ENCODE data around the gene SLC9B2. TPM values are rescaled to one million over a fixed set of nuclear protein-coding genes. Genes with fewer than 3 reads are reported as not detected.

SLC9B2 gene, protein sequence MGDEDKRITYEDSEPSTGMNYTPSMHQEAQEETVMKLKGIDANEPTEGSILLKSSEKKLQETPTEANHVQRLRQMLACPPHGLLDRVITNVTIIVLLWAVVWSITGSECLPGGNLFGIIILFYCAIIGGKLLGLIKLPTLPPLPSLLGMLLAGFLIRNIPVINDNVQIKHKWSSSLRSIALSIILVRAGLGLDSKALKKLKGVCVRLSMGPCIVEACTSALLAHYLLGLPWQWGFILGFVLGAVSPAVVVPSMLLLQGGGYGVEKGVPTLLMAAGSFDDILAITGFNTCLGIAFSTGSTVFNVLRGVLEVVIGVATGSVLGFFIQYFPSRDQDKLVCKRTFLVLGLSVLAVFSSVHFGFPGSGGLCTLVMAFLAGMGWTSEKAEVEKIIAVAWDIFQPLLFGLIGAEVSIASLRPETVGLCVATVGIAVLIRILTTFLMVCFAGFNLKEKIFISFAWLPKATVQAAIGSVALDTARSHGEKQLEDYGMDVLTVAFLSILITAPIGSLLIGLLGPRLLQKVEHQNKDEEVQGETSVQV
- 17.2 TPM for total RNA-seq
- long read RNA-seq, transcript SLC9B2-201 (13 exons, 2,300 nt) = major isoform, 6 of 28 reads
- long read RNA-seq, partial matches to known transcripts = 6 of 28 reads
- long read RNA-seq, other reads (novel, unspliced or antisense) = 10 of 28 reads

DNA sequence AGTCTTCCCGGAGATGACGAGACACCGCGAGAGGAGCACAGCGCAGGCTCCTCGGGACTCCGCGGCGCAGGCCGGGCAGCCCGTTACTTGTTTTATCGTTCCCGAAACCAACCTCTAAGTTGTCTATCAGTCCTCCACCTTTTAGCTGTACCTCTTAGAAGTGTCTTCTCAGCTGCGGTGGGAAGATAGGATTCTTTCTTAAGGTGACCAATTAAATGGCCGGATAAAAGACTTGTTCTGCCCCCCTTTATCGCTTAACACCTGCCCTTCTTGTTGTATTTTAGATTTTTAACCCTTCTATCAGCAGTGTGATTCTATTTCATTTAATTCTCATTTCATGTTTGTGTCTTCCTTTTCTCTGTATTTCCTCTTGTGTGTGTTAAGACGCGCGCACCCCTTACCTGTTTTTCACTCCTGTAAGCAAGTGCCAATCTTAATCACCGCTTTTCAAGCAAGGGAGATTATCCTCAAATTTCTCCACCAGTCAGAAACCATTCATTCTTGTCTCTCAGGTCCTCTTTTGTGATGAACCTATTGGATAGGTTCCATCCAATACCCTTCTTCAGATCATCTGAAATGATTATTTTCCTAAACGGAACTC, at the start of gene SLC9B2:
Gene SLC9B2 (minus strand): TSS at position 15 of the 601 bp plus-strand sequence. CDS start 9,211 bp downstream, outside the sequence.
- DNase-seq (ENCODE audit: low spot score) = no peak

DNA sequence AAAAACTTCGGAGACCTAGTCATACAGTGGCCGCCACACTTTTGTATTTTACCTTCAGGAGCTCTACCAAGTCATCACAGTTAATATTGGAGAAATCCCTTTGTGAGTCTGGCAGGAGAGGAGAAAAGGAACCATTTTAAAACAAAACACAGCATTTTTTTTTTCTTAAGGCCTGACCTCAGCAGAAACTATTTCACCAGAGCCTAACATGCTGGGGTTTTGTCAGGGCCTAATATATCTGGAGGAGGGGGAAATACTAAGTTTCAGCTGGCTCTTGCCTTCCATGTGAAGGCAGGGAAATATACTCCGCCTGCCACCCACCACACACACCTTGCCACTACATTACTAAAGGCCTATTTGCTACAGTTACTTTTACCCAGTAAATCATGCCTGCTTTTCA, 49.6 kb upstream of the SLC9B2 start:
- no peak for DNase-seq (ENCODE audit: low spot score)

DNA sequence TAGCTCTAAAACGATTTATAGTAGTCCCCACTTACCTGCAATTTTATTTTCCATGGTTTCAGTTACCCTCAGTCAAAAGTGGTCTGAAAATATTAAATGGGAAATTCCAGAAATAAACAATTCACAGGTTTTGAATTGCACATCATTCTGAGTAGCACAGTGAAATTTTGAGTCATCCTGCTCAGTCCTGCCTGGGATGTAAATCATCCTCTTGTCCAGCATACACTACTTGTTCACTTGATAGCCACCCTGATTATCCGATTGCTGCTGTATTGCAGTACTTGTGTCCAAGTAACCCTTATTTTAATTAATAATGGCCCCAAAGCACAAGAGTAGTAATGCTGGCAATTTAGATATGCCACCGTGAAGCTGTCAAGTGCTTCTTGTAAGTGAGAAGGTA, 46.6 kb upstream of the SLC9B2 start:
- DNase-seq (ENCODE audit: low spot score) = no peak

DNA sequence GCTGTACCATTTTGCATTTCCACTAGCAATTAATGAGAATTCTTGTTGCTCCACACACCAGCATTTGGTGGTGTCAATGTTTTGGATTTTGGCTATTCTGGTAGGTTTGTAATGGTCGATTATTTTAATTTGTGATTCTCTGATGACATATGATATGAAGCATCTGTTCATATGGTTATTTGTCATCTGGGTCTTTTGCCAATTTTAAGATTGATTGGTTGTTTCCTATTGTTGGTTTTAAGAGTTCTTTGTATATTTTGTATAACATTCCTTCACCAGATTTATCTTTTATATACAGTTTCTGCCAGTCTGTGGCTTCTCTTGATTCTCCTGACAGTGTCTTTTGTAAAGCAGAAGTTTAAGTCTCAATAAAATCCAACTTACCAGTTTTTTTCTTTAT, 41.6 kb upstream of the SLC9B2 start:
- no peak for DNase-seq (ENCODE audit: low spot score)

DNA sequence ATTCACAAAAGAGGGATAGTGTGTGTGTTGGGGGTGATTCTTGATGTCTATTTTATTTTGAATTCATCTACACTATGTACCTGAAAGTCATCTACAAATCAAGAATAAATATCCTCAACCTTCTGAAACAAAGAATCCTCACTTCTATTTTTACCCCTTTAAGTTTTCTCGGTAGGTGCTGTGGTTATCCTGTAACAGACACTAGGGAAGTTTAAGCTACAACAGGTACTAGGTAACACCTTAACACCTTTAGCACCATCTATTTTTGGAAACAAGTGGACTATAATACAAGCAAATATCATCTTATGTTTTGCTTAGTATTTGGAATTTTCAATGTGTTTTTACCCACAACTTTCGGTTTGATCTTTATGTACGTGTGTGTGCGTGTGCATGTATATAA, 35.0 kb upstream of the SLC9B2 start:
- no peak for DNase-seq (ENCODE audit: low spot score)

DNA sequence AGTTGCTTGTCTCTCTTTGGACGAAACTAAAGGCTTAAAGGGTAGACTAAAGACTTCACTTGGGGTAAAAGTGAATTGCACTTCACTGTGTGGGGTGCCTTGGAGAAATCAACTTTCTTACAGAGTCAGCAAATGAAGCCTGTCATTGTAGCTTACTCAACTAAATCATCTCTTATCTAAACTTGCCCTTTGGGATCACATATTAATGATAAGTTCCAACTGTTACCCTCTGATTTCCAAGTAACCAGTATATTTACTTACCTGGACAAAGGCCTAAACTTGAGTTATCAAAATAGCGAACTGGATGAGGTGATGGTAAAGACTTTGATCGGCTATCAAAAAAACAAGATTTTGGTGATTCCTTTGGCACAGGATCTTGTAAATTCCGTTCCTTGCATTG, 32.0 kb upstream of the SLC9B2 start:
- DNase-seq (ENCODE audit: low spot score) = no peak

DNA sequence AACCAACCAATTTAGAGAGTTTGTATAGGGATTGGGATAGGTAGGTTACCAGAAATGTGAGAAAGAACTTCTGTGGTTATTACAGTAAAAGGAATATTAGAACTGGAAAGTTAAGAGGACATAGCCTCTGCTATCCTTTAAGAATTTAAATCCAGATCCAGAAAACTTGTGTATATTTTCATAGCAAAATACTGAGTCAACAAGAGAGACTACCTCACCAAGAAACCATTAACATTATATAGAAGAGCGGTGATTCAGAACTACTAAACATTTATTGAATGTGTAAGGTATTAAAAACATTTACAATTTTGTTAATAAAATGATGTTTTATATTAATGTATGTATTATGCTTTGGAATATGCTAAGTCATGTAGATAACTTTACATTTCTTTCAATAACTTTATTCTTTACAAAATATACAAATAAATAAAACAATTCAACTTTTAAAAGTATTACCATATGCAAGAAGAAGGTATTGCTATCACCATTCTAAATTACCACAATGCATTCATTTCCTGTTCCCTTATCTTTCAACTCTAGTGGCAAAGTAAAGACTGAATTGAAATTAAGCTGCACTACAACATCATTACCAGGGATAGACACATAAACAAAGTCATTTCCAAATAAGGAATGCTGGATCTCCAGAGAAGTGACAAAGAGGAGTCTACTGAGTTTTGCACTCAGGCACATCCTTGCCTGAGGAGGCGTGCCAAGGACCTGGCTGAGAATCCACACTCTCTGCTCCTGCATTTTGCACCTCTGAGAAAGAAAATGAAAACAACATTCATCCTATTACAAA, 29.2 kb upstream of the SLC9B2 start:
- no peak for DNase-seq (ENCODE audit: low spot score)

DNA sequence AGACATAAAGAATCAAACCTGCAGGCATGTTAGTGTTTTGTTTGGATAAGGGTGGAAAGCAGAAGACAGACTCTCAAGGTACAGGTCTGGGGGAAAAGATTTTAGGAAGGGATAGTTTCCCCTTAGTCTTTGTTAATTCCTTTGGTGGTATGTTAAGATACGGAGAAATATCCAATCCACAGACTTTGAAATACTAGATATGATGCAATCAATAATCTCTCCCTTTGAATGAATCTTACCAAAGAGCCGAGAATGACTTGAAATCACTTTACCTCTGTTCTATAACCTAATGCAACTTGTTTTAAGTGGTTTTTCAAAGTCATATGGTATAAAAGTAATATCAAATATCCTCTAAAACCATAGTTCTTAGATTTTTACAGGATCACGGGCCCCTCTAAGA, 28.3 kb upstream of the SLC9B2 start:
- no peak for DNase-seq (ENCODE audit: low spot score)

DNA sequence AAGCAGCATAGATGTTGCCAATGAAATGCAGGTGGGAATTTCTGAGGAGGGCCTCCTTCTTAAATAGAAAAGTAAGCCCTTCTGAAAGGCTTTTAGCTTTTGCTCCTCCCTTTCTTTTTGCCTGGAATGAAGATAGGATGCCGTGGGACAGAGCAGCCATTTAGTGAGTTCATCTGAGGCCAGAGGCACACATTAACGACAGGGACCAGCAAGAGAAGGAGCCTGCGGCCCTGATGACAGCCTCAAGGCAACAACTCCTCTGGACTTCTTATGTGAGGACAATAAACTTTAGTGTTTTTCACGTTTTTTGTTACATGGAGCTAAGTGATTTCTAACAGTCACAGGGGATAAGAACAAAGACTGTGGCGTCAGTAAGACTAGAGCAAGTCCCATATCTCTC, 24.1 kb upstream of the SLC9B2 start:
- no peak for DNase-seq (ENCODE audit: low spot score)

DNA sequence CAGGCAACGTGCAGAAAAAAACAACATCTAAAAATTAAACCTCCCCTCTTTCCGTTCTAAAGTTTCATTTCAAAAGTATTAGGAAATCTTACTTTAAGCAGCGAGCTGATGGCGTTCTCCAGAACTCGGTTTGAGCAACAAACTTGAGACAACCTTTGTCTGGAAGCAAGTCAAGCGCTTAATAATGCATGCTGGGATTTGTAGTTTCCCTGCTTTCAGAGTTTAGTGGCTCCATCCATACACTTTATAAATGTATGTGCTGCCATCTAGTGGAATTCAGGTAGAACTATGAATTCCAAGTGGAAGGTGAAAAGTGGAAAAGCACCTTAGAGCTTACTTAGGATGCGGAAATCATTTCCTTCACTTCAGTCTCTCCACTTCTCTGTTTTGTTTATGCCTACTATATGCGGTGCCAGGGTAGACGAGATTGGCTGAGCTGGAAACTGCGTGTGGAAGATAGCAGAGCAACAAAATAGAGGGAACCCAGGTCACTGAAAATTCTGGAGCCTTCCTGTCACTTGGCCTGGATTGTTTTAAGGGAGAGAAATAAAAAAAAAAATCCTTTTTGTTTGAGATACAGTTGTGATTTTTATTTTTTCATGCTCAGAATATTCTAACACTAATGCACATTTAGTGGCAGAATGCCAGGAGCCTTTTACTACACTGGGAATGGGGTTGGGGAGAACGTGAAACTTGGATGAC, 23.3 kb upstream of the SLC9B2 start, which contains the start of gene BDH2:
Gene BDH2 (minus strand): TSS at position 144 of the 702 bp plus-strand sequence. CDS start 3,580 bp downstream, outside the sequence.
- no peak for DNase-seq (ENCODE audit: low spot score)

DNA sequence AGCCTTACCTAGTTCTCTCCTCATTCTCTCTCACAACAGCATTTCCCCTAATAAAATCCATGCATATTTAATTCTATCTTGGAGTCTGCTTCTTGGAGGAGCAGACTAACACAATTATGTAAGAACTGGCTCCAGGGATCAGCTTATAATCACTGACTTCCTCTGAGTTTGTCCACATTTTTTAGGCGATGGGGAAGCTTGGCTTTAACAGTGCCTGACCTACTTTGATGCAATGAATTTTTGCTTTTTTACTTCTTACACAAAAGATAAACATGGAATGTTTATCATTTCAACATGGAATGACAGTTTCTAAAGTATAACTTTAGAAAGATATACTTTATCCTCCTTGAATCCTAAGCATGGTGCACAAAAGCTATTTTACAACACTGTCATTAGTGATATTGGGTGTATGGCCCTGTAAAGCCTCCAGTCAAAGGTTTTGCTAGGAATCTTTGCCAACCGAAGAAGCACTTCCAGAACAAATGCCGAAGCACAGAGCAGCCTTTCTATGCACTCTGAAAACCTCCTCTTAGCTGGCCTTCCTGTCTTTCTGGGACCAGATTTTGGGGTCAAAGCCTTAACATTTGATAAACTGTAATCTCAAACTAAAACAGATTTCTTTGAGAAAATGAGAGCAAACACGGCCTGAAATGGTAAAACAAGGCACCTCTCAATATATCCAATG, 22.3 kb upstream of the SLC9B2 start:
- DNase-seq (ENCODE audit: low spot score) = no peak

DNA sequence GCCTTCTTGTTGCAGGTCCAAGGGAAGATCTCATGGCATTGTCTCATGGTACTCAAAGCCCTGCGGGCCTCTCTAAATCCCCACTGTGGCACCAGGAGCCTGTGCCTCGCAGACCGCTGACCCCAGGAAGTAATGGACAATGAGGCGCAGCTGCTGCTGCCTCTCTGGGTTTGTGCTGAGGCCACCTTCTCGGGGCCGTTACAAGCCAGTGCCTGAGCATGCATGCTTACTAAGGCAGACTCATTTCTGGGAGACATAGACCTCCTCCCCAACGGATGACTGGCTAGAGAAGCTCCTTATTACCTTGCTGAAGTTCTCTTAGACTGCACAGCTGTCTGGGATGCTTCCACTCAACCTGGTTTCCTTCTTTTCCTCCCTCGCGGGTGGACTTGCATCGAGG, 21.8 kb upstream of the SLC9B2 start:
- DNase-seq (ENCODE audit: low spot score) = no peak

DNA sequence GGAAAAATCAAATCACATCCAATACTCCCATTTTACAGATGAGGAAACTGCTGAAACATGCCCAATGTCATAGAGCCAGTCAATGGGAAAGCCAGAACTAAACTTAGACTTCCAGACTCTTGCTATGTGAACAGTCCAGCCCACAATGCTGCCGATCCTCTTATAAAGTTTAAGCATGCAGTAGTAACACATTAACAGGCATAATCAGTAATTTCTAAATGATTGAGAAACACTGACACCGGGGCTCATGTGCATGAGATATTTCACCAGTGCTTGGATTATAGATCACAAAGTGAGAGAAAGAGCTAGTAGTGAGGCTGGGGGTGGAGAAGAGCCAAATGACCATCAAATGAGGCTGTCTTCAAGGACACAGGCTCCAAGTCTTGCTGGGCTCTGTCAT, 20.6 kb upstream of the SLC9B2 start:
- no peak for DNase-seq (ENCODE audit: low spot score)

DNA sequence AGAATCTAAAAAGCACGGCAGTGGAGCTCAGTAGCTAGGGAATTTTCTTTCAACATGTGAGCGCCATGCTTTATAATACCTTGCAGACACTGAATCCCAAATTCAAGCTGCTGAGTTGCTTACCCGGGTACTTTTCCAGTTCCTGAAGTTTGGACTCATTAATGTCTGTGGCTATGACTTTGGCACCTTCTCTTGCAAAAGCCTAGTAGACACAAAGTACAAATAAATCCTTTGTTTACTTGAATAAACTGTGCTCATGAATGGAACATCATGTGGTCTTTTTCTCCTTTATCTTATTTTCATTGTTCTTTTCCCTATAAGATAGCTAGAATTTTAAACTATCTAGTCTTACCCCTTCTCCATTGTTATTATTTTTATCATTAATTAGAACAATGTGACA, 18.5 kb upstream of the SLC9B2 start:
- DNase-seq (ENCODE audit: low spot score) = no peak

DNA sequence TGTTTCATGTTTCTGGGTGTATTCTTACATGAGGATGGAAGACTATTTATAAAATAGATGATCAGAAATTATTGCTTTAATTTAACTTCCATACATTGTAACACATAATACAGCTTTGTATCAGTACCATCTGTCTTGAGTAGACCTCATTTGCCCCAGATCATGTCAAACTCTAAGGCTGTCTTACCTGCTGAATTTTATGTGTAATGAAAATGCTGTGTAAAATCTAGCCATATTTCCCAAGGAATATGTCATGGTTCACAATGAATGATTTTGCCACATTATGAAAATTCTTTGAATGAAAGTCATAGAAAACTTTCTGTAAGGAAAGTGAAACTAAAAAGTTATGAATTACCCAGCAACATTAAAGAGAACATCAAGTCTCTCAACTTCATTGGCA, 15.7 kb upstream of the SLC9B2 start:
- no peak for DNase-seq (ENCODE audit: low spot score)

DNA sequence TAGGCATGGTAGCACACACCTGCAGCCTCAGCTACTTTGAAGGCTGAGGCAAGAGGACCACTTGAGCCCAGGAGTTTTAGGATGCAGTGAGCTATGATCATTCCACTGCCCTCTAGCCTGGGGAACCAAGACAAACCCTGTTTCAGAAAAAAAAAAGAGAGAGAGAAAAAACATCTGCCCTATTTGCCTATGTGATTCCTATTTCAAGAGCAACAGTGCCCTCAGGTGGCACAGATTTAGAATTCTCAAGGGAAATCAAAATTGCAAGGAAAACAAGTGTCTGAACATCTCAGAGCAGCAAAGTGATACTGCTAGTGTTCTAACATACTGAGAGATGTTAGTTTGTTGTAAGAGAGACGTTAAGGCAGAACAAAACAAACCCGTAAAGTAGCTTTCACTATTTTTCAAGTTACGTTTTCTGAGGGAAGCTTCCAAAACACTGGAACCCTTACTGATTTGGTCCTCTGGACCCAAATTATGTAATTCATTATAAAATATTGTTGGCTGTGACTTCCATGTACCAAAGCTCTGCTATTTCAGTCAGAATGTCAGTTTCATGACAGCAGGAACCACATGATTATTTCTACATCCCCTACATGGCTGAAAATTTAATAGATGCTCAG, 15.2 kb upstream of the SLC9B2 start:
- DNase-seq (ENCODE audit: low spot score) = no peak

DNA sequence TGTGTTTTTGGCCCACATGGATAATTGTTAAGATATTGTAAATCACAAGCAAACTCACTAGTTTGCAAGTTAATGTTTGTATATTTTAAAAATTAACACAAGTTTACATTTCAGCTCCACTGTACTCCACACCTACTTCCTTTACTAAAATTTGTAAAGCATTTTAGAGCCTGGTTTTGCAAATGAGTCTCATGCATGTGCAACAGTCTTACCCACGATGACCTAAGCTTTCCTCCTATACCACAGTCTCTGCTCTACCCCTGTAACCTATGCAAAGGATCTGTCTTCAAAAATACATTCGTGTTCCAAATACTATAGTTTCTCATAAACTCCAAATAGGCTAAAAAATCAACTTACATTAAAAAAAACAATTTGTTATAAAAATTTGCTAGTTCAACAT, 12.9 kb upstream of the SLC9B2 start:
- DNase-seq (ENCODE audit: low spot score) = no peak

DNA sequence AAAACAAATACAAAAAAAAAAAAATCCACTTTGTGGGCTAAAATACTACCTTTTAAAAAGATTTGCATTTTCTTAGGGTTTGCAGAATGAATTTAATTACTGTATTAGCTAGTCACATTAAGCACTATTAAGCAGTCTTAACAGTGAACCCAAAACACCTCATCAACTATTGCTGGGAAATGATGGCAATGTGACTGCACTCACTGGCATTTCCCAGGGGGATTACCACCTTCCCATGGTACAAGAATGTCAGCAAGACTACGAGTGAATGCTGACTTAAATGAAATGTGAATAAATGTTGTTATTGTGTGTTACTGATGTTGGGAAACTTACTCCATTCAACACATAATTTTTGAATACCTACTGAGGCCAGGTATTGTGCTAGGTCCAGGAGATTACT, 10.0 kb upstream of the SLC9B2 start:
- DNase-seq (ENCODE audit: low spot score) = no peak

DNA sequence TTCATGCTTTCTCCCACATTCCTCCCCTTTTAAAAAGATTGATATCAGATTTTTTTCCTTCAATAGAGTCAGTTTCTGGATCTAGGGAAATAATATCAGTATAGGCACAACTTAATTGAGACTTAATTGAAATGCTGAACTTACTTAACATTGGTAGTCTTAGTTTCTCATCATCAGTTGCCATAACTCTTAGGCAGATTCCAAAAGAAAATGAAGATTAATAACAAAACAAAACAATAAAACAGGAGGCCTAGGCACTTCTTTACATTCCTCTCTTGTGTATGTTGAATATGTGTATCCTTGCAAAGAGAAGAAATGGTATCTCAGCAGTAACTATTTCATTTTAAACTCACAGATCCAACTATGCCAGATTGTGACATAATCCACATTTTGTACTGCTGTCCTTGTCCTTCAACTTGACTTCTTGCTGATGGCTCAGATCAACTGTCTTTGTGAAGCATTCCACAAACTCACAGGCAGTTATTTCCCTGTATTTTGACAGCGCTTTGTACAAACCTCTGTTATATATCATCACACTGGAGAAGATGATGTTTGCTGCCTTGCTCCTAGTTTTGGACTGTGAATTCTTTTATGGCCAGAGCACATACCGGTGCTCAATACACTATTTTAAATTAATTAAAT, 9.1 kb upstream of the SLC9B2 start:
- no peak for DNase-seq (ENCODE audit: low spot score)
